Panc1 (cell line): ENCODE measurements around the gene DNAH6. TPM values are rescaled to one million over a fixed set of nuclear protein-coding genes. Genes with fewer than 3 reads are reported as not detected.
"Not testable (repeated sequence)": the region's sequence is repeated elsewhere in the genome, so short reads cannot be mapped to it uniquely, and the experiment has no call there.

Source experiments
- ATAC-seq: fragments of 200-7000 bp; cut with Tn5 transposase; 2 replicates; pipeline ENCODE4 v1.9.1; 2020; ENCODE audit warnings: mild to moderate bottlenecking, moderate library complexity
- BruUV-seq: library from RNA; stranded (reverse); fragments of 400-500 nt; replicated peaks from 2 replicates; lab custom pipeline; 2021; lab: Mats Ljungman, UMichigan
- CTCF ChIA-PET: fragments of 300-600 bp; sonication (Branson Sonifier 250); formaldehyde crosslinking; loops from one replicate; lab custom pipeline; 2022; ENCODE audit warnings: antibody characterized with exemption; lab: Charles Lee
- POLR2A ChIA-PET: fragments of 300-600 bp; sonication (Branson Sonifier 250); formaldehyde crosslinking; loops from one replicate; lab custom pipeline; 2022; ENCODE audit warnings: antibody characterized with exemption; lab: Charles Lee
- DNase-seq: peaks from one replicate; pipeline ENCODE4 v3.0.0-alpha.2; 2010; ENCODE audit warnings: low read depth, low spot score
- H3K27ac ChIP-seq: 2 replicates; pipeline ENCODE4 v1.5.1; 2011; ENCODE audit warnings: mild to moderate bottlenecking, low read length, inconsistent platforms
- H3K27me3 ChIP-seq: fragments of 200-500 bp; sonication (Bioruptor generic); 2 replicates; pipeline ENCODE4 v1.6.0; 2014; ENCODE audit warnings: low read length, inconsistent platforms; ENCODE audit not compliant: control insufficient read depth, insufficient read depth
- H3K36me3 ChIP-seq: fragments of 200-500 bp; sonication (Bioruptor generic); 2 replicates; pipeline ENCODE4 v1.5.1; 2014; ENCODE audit warnings: inconsistent platforms, mild to moderate bottlenecking, low read length, moderate library complexity; ENCODE audit not compliant: control insufficient read depth, insufficient read depth
- H3K4me1 ChIP-seq: 2 replicates; pipeline ENCODE4 v1.5.1; 2011; ENCODE audit warnings: inconsistent platforms, mild to moderate bottlenecking, low read length, moderate library complexity; ENCODE audit not compliant: control insufficient read depth, insufficient read depth
- H3K4me3 ChIP-seq, 2 experiments: 2 replicates each; pipeline ENCODE4 v1.5.1; 2011 to 2012; ENCODE audit warnings: low read depth in 2 of 2, low read length in 2 of 2, mild to moderate bottlenecking in 2 of 2, inconsistent platforms in 1 of 2, moderate library complexity in 1 of 2
- H3K9me3 ChIP-seq: fragments of 200-500 bp; sonication (Bioruptor generic); 2 replicates; pipeline ENCODE4 v1.5.1; 2014; ENCODE audit warnings: low read depth, mild to moderate bottlenecking, inconsistent platforms, low read length, moderate library complexity; ENCODE audit not compliant: control insufficient read depth, insufficient read depth
- CTCF ChIP-seq: fragments of 450-650 bp; IDR thresholded peaks from 2 replicates; pipeline ENCODE4 v1.5.1; 2017; ENCODE audit warnings: mild to moderate bottlenecking
- POLR2AphosphoS5 ChIP-seq: IDR thresholded peaks from 2 replicates; pipeline ENCODE4 v1.6.1; 2012; ENCODE audit warnings: mild to moderate bottlenecking, low read depth, low read length, moderate library complexity
- REST ChIP-seq, 2 experiments: IDR thresholded peaks; 2 replicates each; pipeline ENCODE4 v1.6.1; 2011 to 2012; ENCODE audit warnings: low read depth in 2 of 2, control low read depth in 1 of 2, low read length in 1 of 2, mild to moderate bottlenecking in 1 of 2, moderate library complexity in 1 of 2; ENCODE audit not compliant: insufficient read depth in 1 of 2
- SIN3A ChIP-seq: IDR thresholded peaks from 2 replicates; pipeline ENCODE4 v1.6.1; 2012; ENCODE audit warnings: low read depth, mild to moderate bottlenecking, low read length, moderate library complexity, borderline replicate concordance; ENCODE audit not compliant: insufficient read depth
- TCF7L2 ChIP-seq: IDR thresholded peaks from 2 replicates; pipeline ENCODE4 v1.6.1; 2011; ENCODE audit warnings: mild to moderate bottlenecking, low read depth, low read length, inconsistent platforms
- in situ Hi-C: cut with HindIII; loops from 2 replicates; pipeline ENCODE4 v1.10.0; 2016; ENCODE audit warnings: low sequenced_read_pairs, low pct_unique_long_range_greater_than_20kb
- intact Hi-C: fragments of 100-400 bp; cut with micrococcal nuclease; formaldehyde crosslinking; loops from one replicate; pipeline ENCODE4 v1.10.0; 2022; ENCODE audit not compliant: unreplicated experiment
- total RNA-seq: library from RNA; stranded (reverse); gene quantifications from one replicate; pipeline ENCODE4 v1.2.1, GENCODE V29; 2021; ENCODE audit not compliant: unreplicated experiment

DNAH6 gene
- total RNA-seq, 1 experiment from 2014 or later = 0.26 TPM

GRCh38 chr2:84550916-84551315 lies 34.6 kb downstream of the DNAH6 start:
- BruUV-seq = no TSS peak
- no peak for ATAC-seq

GRCh38 chr2:84551526-84551925 lies 35.2 kb downstream of the DNAH6 start:
- POLR2A ChIA-PET = interaction anchor here (0.5 kb wide), 1 partner anchor 16 kb away, joined by 3 read pairs; no protein-coding TSS in a partner anchor
- H3K27ac ChIP-seq, intact Hi-C loops, CTCF ChIA-PET, H3K27me3 ChIP-seq, ATAC-seq, H3K36me3 ChIP-seq, in situ Hi-C loops, H3K9me3 ChIP-seq, H3K4me3 ChIP-seq, H3K4me1 ChIP-seq, DNase-seq, BruUV-seq: not testable (repeated sequence)

More at GRCh38 chr2:84550916-84551315, 34.6 kb downstream of the DNAH6 start:
- H3K27ac ChIP-seq = no peak overlapping the region
- H3K9me3 ChIP-seq = no peaks in the 10 kb centered on the region
- H3K4me1 ChIP-seq = no peaks in the 10 kb centered on the region
- in situ Hi-C loops = no loop called here
- intact Hi-C loops = no loop called here
- H3K4me3 ChIP-seq = no peak overlapping the region
- DNase-seq = no peak
- ChIA-PET POLR2A (interaction anchor here (0.5 to 0.6 kb wide), 2 partner anchors 16 to 29 kb away, joined by 3 read pairs; no protein-coding TSS in a partner anchor), CTCF (no interaction called here)
- TF ChIP-seq TCF7L2 (no peak), POLR2AphosphoS5 (no peak), SIN3A (no peak), REST (IDR thresholded peaks at IDR 0.05; ENCODE audit: insufficient read depth in 1 of 2, low read depth in 2 of 2, low read length in 1 of 2) (no peak), CTCF (no peak)
- H3K36me3 ChIP-seq = no peaks in the 10 kb centered on the region; the same call in 1 of the 2 replicates
- no peaks in the 10 kb centered on the region; the same call in 1 of the 2 replicates for H3K27me3 ChIP-seq

- Histone ChIP-seq H3K27ac (no peak overlapping the region), H3K4me1 (no peaks in the 10 kb centered on the region), H3K36me3 (no peaks in the 10 kb centered on the region; the same call in 1 of the 2 replicates), H3K27me3 (no peaks in the 10 kb centered on the region), H3K4me3 (no peak overlapping the region), H3K9me3 (no peaks in the 10 kb centered on the region; the same call in 1 of the 2 replicates)
- no TSS peak for BruUV-seq
- ATAC-seq (no peak), DNase-seq (no peak)
- ChIA-PET CTCF (no interaction called here), POLR2A (no interaction called here)
- in situ Hi-C loops = no loop called here
- intact Hi-C loops = no loop called here
- no peak for TF ChIP-seq CTCF
- TF ChIP-seq TCF7L2 = no peak
- TF ChIP-seq POLR2AphosphoS5 = no peak
- no peak for TF ChIP-seq REST (IDR thresholded peaks at IDR 0.05; ENCODE audit: insufficient read depth in 1 of 2, low read depth in 2 of 2, low read length in 1 of 2)
- TF ChIP-seq SIN3A = no peak
These were observed 39.9 kb downstream of the DNAH6 start for GRCh38 chr2:84556190-84556589.
